Central memory CD8-positive, alpha-beta T cell (primary cell): ENCODE measurements around the gene BCL2L11.

Experiments used
- ATAC-seq: fragments of 150-1000 bp; cut with Tn5 transposase; replicated peaks from 2 replicates; pipeline ENCODE4 v1.10.0; 2022; ENCODE audit warnings: mild to moderate bottlenecking, moderate FRiP score, moderate number of reproducible peaks; ENCODE audit not compliant: poor library complexity, severe bottlenecking; ENCODE audit errors: extremely low read depth
- DNase-seq, 2 donors: peaks; one replicate each; pipeline ENCODE4 v3.0.0; 2021; ENCODE audit warnings: low spot score in 2 of 2
- H3K27ac Mint-ChIP-seq: one replicate; pipeline ENCODE4 v1.8.0; 2022; ENCODE audit warnings: low read depth, mild to moderate bottlenecking, moderate library complexity, mixed read lengths
- H3K27me3 Mint-ChIP-seq: one replicate; pipeline ENCODE4 v1.8.0; 2022; ENCODE audit warnings: mixed read lengths
- H3K36me3 Mint-ChIP-seq: one replicate; pipeline ENCODE4 v1.8.0; 2022; ENCODE audit warnings: mild to moderate bottlenecking, moderate library complexity, mixed read lengths; ENCODE audit not compliant: insufficient read depth
- H3K4me1 Mint-ChIP-seq: one replicate; pipeline ENCODE4 v1.8.0; 2022; ENCODE audit warnings: mixed read lengths
- H3K4me3 Mint-ChIP-seq: one replicate; pipeline ENCODE4 v1.8.0; 2022; ENCODE audit warnings: mild to moderate bottlenecking, moderate library complexity, mixed read lengths
- H3K9me3 Mint-ChIP-seq: one replicate; pipeline ENCODE4 v1.8.0; 2022; ENCODE audit warnings: mixed read lengths

The BCL2L11 gene

DNA sequence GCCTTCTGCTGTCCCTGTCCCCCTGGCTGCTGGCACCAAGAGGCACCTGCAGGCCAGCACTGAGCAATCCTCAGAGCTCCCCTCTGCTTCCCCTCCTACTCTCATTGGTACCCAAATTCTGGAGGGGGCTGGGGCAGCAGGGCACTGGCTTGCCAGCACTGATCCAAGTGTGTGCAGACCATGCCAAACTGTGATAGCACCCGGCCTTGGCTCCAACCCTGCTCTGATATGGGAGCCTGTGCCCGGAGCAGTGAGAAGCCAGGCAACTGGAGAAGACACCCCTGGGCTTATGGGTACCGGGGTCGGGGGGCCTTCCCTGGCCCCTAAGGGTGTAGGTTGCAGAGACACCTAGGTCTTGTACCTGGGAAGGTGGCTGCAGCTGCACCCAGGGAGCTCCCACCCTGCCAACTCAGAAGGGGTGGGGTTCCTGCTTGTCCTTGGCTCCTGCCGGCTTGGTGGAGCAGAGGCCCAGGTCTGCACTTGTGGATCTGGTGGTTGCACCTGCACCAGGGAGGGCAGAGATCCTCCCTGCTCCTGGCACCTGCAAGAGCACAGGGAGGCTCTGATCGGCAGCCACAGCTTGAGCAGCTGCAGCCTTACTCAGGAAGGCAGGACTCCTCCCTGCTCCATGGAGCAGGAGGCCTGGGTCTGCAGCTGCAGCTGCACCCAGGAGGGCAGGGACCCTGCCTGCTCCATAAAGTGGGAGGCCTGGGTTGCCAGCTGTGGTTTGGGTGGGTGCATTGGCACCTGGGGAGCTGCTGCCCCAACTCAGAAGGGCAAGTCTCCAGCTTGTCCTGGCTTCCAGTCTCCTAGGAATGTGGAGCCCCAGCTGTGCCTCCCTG, 96.3 kb downstream of the BCL2L11 start:
- no peak overlapping the region for H3K27ac Mint-ChIP-seq
- no peaks in the 10 kb centered on the region for H3K27me3 Mint-ChIP-seq
- ATAC-seq: no peak
- no peak overlapping the region for H3K4me3 Mint-ChIP-seq
- no peaks in the 10 kb centered on the region for H3K36me3 Mint-ChIP-seq
- DNase-seq: no peak
- no peaks in the 10 kb centered on the region for H3K4me1 Mint-ChIP-seq
- H3K9me3 Mint-ChIP-seq: peaks cover 10% of the 10 kb centered on the region
